K562 (cell line): Measurements from ENCODE around the gene PPIH.

Experiments used
- CBX1 ChIP-seq: sonication (generic); IDR thresholded peaks from 2 replicates; pipeline ENCODE4 v1.6.1; 2016; ENCODE audit warnings: antibody characterized with exemption, low read depth, mild to moderate bottlenecking
- ETV6 ChIP-seq, 3 experiments: fragments of 150-350 bp in 1 of 3; sonication (generic) in 1 of 3; formaldehyde crosslinking in 1 of 3; IDR thresholded peaks; 2 replicates each; pipeline versions ENCODE4 v1.6.1 to v1.8.0; 2014 to 2022; ENCODE audit warnings: borderline replicate concordance in 2 of 3, low read depth in 2 of 3, antibody characterized with exemption in 1 of 3, low read length in 1 of 3, mild to moderate bottlenecking in 1 of 3, missing genetic modification reagents in 1 of 3
- JUN ChIP-seq, 2 experiments: sonication (generic) in 1 of 2; formaldehyde crosslinking in 1 of 2; IDR thresholded peaks; 2 replicates each; pipeline versions ENCODE4 v1.6.1 to v1.8.0; 2012 to 2022; ENCODE audit warnings: borderline replicate concordance in 2 of 2, mild to moderate bottlenecking in 2 of 2, improper control_type of control experiment in 1 of 2, low read depth in 1 of 2, low read length in 1 of 2, missing genetic modification reagents in 1 of 2
- JUNB ChIP-seq: fragments of 450-650 bp; formaldehyde crosslinking; conservative IDR thresholded peaks from 2 replicates; pipeline ENCODE4 v1.4.0; 2020; ENCODE audit warnings: mild to moderate bottlenecking
- MTA3 ChIP-seq: fragments of 450-650 bp; formaldehyde crosslinking; IDR thresholded peaks from 2 replicates; pipeline ENCODE4 v1.6.1; 2017; ENCODE audit warnings: mild to moderate bottlenecking, borderline replicate concordance
- POLR2AphosphoS2 ChIP-seq: IDR thresholded peaks from 2 replicates; pipeline ENCODE4 v1.6.1; 2012; ENCODE audit warnings: low read length, improper control_type of control experiment
- SAFB ChIP-seq: fragments of 200-400 bp; formaldehyde crosslinking; IDR thresholded peaks from 2 replicates; pipeline ENCODE4 v1.6.1; 2017; ENCODE audit warnings: low read depth, low read length, borderline replicate concordance
- SMARCE1 ChIP-seq: fragments of 450-650 bp; IDR thresholded peaks from 2 replicates; pipeline ENCODE4 v1.7.1; 2016; ENCODE audit warnings: mild to moderate bottlenecking
- TF ChIP-seq, protein P1 (sequence below): IDR thresholded peaks from 2 replicates; pipeline ENCODE4 v1.6.1; 2014; ENCODE audit warnings: antibody characterized with exemption
- TF ChIP-seq, protein P2 (sequence below), 3 experiments: IDR thresholded peaks in 2 of 3; conservative IDR thresholded peaks in 1 of 3; 2 replicates each; pipeline ENCODE4 v1.5.1; 2011 to 2012; ENCODE audit warnings: low read length in 3 of 3, mild to moderate bottlenecking in 3 of 3, control low read depth in 2 of 3, improper control_type of control experiment in 1 of 3, inconsistent platforms in 1 of 3, low read depth in 1 of 3, mixed read lengths in 1 of 3, moderate library complexity in 1 of 3; ENCODE audit not compliant: insufficient read depth in 2 of 3
- TF ChIP-seq, protein P3 (sequence below): fragments of 450-650 bp; IDR thresholded peaks from 2 replicates; pipeline ENCODE4 v1.6.1; 2018; ENCODE audit not compliant: partially characterized antibody
- TF ChIP-seq, protein P4 (sequence below), 2 experiments: fragments of 450-650 bp; IDR thresholded peaks; 2 replicates each; pipeline ENCODE4 v1.6.1; 2016; ENCODE audit warnings: mild to moderate bottlenecking in 2 of 2, borderline replicate concordance in 1 of 2, low read depth in 1 of 2, moderate library complexity in 1 of 2

DNA sequence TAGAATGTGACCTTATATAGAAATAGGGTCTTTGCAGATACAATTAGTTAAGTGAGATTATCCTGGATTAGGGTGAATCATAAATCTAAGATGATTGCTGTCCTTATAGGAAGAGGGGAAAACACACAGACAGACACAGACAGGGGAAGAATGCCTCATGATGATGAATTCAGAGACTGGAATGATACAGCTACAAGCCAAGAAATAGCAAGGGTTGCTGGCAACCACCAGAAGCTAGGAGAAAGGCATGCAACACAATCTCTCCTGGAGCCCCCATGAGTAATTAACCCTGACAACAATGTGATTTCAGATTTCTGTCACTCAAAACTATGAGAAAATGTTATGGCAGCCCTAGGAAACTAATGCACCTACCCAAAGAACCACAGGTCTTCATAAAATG is 19.1 kb upstream of the PPIH start:
- TF ChIP-seq SAFB (no peak), JUN (IDR thresholded peaks at IDR 0.05; ENCODE audit: borderline replicate concordance, low read depth, low read length) (no peak), JUN (CRISPR knock-in tag; IDR thresholded peaks at IDR 0.05; ENCODE audit: borderline replicate concordance) (no peak), CBX1 (no peak), SMARCE1 (no peak), POLR2AphosphoS2 (no peak), MTA3 (no peak), ETV6 (IDR thresholded peaks at IDR 0.05; ENCODE audit: borderline replicate concordance in 1 of 2, low read depth in 2 of 2, low read length in 1 of 2) (no peak), ETV6 (CRISPR knock-in tag; IDR thresholded peaks at IDR 0.05; ENCODE audit: borderline replicate concordance) (no peak), JUNB (no peak)
- TF ChIP-seq, protein P1, sequence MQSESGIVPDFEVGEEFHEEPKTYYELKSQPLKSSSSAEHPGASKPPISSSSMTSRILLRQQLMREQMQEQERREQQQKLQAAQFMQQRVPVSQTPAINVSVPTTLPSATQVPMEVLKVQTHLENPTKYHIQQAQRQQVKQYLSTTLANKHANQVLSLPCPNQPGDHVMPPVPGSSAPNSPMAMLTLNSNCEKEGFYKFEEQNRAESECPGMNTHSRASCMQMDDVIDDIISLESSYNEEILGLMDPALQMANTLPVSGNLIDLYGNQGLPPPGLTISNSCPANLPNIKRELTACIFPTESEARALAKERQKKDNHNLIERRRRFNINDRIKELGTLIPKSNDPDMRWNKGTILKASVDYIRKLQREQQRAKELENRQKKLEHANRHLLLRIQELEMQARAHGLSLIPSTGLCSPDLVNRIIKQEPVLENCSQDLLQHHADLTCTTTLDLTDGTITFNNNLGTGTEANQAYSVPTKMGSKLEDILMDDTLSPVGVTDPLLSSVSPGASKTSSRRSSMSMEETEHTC = no peak
- TF ChIP-seq, protein P2, sequence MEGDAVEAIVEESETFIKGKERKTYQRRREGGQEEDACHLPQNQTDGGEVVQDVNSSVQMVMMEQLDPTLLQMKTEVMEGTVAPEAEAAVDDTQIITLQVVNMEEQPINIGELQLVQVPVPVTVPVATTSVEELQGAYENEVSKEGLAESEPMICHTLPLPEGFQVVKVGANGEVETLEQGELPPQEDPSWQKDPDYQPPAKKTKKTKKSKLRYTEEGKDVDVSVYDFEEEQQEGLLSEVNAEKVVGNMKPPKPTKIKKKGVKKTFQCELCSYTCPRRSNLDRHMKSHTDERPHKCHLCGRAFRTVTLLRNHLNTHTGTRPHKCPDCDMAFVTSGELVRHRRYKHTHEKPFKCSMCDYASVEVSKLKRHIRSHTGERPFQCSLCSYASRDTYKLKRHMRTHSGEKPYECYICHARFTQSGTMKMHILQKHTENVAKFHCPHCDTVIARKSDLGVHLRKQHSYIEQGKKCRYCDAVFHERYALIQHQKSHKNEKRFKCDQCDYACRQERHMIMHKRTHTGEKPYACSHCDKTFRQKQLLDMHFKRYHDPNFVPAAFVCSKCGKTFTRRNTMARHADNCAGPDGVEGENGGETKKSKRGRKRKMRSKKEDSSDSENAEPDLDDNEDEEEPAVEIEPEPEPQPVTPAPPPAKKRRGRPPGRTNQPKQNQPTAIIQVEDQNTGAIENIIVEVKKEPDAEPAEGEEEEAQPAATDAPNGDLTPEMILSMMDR (IDR thresholded peaks at IDR 0.05 in 2 of 3, conservative IDR thresholded peaks at IDR 0.05 in 1 of 3; ENCODE audit: insufficient read depth in 2 of 3, low read depth in 1 of 3, low read length in 3 of 3) = no peak
- TF ChIP-seq, protein P3, sequence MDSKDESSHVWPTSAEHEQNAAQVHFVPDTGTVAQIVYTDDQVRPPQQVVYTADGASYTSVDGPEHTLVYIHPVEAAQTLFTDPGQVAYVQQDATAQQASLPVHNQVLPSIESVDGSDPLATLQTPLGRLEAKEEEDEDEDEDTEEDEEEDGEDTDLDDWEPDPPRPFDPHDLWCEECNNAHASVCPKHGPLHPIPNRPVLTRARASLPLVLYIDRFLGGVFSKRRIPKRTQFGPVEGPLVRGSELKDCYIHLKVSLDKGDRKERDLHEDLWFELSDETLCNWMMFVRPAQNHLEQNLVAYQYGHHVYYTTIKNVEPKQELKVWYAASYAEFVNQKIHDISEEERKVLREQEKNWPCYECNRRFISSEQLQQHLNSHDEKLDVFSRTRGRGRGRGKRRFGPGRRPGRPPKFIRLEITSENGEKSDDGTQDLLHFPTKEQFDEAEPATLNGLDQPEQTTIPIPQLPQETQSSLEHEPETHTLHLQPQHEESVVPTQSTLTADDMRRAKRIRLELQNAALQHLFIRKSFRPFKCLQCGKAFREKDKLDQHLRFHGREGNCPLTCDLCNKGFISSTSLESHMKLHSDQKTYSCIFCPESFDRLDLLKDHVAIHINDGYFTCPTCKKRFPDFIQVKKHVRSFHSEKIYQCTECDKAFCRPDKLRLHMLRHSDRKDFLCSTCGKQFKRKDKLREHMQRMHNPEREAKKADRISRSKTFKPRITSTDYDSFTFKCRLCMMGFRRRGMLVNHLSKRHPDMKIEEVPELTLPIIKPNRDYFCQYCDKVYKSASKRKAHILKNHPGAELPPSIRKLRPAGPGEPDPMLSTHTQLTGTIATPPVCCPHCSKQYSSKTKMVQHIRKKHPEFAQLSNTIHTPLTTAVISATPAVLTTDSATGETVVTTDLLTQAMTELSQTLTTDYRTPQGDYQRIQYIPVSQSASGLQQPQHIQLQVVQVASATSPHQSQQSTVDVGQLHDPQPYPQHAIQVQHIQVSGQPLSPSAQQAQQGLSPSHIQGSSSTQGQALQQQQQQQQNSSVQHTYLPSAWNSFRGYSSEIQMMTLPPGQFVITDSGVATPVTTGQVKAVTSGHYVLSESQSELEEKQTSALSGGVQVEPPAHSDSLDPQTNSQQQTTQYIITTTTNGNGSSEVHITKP = no peak
- TF ChIP-seq, protein P4, sequence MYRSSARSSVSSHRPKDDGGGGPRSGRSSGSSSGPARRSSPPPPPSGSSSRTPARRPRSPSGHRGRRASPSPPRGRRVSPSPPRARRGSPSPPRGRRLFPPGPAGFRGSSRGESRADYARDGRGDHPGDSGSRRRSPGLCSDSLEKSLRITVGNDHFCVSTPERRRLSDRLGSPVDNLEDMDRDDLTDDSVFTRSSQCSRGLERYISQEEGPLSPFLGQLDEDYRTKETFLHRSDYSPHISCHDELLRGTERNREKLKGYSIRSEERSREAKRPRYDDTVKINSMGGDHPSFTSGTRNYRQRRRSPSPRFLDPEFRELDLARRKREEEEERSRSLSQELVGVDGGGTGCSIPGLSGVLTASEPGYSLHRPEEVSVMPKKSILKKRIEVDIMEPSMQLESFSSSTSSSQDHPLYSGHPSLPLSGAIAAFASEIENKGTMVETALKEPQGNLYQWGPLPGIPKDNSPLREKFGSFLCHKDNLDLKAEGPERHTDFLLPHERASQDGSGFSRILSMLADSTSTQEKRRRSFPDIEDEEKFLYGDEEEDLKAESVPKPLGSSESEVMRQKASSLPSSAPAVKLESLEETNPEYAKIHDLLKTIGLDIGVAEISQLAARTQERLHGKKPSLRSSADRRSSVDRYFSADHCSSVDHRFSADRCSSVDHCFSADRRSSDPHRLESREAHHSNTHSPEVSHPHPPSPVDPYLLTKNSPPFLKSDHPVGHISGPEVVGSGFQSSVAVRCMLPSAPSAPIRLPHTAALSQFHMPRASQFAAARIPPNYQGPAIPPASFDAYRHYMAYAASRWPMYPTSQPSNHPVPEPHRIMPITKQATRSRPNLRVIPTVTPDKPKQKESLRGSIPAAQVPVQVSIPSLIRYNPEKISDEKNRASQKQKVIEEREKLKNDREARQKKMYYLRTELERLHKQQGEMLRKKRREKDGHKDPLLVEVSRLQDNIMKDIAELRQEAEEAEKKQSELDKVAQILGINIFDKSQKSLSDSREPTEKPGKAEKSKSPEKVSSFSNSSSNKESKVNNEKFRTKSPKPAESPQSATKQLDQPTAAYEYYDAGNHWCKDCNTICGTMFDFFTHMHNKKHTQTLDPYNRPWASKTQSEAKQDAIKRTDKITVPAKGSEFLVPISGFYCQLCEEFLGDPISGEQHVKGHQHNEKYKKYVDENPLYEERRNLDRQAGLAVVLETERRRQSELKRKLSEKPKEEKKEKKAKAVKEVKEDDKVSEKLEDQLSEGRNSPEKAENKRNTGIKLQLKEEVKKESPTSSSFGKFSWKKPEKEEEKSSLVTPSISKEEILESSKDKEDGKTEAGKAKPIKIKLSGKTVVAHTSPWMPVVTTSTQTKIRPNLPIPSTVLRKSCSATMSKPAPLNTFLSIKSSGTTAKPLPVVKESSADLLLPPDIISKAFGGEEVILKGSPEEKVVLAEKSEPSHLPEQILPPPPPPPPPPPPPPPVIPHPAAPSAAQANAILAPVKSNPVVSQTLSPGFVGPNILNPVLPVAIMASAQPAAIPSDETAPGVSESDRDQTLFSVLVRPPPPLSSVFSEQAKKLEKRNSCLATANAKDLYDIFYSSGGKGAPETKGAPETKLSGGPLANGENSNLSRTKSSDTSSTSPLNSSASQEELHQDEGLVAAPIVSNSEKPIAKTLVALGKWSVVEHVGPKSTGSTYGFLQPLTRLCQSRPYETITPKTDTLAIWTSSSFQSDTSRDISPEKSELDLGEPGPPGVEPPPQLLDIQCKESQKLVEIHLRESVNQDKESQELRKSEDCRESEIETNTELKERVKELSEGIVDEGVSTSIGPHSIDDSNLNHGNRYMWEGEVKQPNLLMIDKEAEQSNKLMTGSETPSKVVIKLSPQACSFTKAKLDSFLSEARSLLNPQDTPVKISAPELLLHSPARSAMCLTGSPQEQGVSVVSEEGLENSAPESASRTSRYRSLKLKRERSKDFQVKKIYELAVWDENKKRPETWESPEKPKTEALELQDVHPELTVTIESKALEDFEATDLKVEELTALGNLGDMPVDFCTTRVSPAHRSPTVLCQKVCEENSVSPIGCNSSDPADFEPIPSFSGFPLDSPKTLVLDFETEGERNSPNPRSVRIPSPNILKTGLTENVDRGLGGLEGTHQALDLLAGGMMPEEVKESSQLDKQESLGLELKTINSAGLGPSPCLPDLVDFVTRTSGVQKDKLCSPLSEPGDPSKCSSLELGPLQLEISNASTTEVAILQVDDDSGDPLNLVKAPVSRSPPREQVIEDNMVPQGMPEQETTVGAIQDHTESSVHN (IDR thresholded peaks at IDR 0.05; ENCODE audit: borderline replicate concordance in 1 of 2, low read depth in 1 of 2) = no peak
